ENCODE data around the gene MYO1B.

MYO1B gene

GRCh38 chr2:191384829-191385228 lies 139.6 kb downstream of the MYO1B start:
- Histone ChIP-seq H3K4me1 (ENCODE audit: insufficient read depth, insufficient read length) (no peaks in the 10 kb centered on the region), H3K4me3 (ENCODE audit: insufficient read length, low read depth) (no peak overlapping the region), H3K36me3 (ENCODE audit: insufficient read depth, insufficient read length, low read length) (peaks cover 76% of the 10 kb centered on the region), H3K9me3 (ENCODE audit: insufficient read depth, low read length) (no peaks in the 10 kb centered on the region), H3K27me3 (ENCODE audit: insufficient read depth, insufficient read length) (no peaks in the 10 kb centered on the region), H3K9ac (ENCODE audit: insufficient read length, low read depth) (no peak overlapping the region)
- DNase-seq (ENCODE audit: low read depth, low spot score), result no peak
- TF ChIP-seq ZNF274 (IDR thresholded peaks at IDR 0.05; ENCODE audit: low read depth, low read length) (no peak), SUZ12 (IDR thresholded peaks at IDR 0.05; ENCODE audit: extremely low read depth, insufficient read depth, insufficient read length) (no peak), YY1 (IDR thresholded peaks at IDR 0.05; ENCODE audit: insufficient read depth, insufficient read length) (no peak)

GRCh38 chr2:191385416-191386160 lies 140.4 kb downstream of the MYO1B start:
- H3K9ac ChIP-seq (ENCODE audit: insufficient read length, low read depth), result no peak overlapping the region
- peaks cover 76% of the 10 kb centered on the region for H3K36me3 ChIP-seq (ENCODE audit: insufficient read depth, insufficient read length, low read length)
- DNase-seq (ENCODE audit: low read depth, low spot score), result no peak
- no peaks in the 10 kb centered on the region for H3K9me3 ChIP-seq (ENCODE audit: insufficient read depth, low read length)
- H3K27me3 ChIP-seq (ENCODE audit: insufficient read depth, insufficient read length), result no peaks in the 10 kb centered on the region
- H3K4me1 ChIP-seq (ENCODE audit: insufficient read depth, insufficient read length), result no peaks in the 10 kb centered on the region
- no peak for TF ChIP-seq SUZ12 (IDR thresholded peaks at IDR 0.05; ENCODE audit: extremely low read depth, insufficient read depth, insufficient read length)
- no peak for TF ChIP-seq YY1 (IDR thresholded peaks at IDR 0.05; ENCODE audit: insufficient read depth, insufficient read length)
- TF ChIP-seq ZNF274 (IDR thresholded peaks at IDR 0.05; ENCODE audit: low read depth, low read length), result no peak
- H3K4me3 ChIP-seq (ENCODE audit: insufficient read length, low read depth), result no peak overlapping the region

- peaks cover 77% of the 10 kb centered on the region for H3K36me3 ChIP-seq (ENCODE audit: insufficient read depth, insufficient read length, low read length)
- no peak for TF ChIP-seq SUZ12 (IDR thresholded peaks at IDR 0.05; ENCODE audit: extremely low read depth, insufficient read depth, insufficient read length)
- TF ChIP-seq YY1 (IDR thresholded peaks at IDR 0.05; ENCODE audit: insufficient read depth, insufficient read length), result no peak
- TF ChIP-seq ZNF274 (IDR thresholded peaks at IDR 0.05; ENCODE audit: low read depth, low read length), result no peak
- no peak overlapping the region for H3K9ac ChIP-seq (ENCODE audit: insufficient read length, low read depth)
- H3K9me3 ChIP-seq (ENCODE audit: insufficient read depth, low read length), result no peaks in the 10 kb centered on the region
- no peaks in the 10 kb centered on the region for H3K27me3 ChIP-seq (ENCODE audit: insufficient read depth, insufficient read length)
- no peak for DNase-seq (ENCODE audit: low read depth, low spot score)
- H3K4me1 ChIP-seq (ENCODE audit: insufficient read depth, insufficient read length), result no peaks in the 10 kb centered on the region
- H3K4me3 ChIP-seq (ENCODE audit: insufficient read length, low read depth), result no peak overlapping the region
These were observed 141.8 kb downstream of the MYO1B start for GRCh38 chr2:191386938-191387536.

- Histone ChIP-seq H3K36me3 (ENCODE audit: insufficient read depth, insufficient read length, low read length) (peaks cover 86% of the 10 kb centered on the region), H3K9ac (ENCODE audit: insufficient read length, low read depth) (no peak overlapping the region), H3K9me3 (ENCODE audit: insufficient read depth, low read length) (no peaks in the 10 kb centered on the region), H3K4me3 (ENCODE audit: insufficient read length, low read depth) (no peak overlapping the region), H3K4me1 (ENCODE audit: insufficient read depth, insufficient read length) (no peaks in the 10 kb centered on the region), H3K27me3 (ENCODE audit: insufficient read depth, insufficient read length) (no peaks in the 10 kb centered on the region)
- no peak for DNase-seq (ENCODE audit: low read depth, low spot score)
- TF ChIP-seq SUZ12 (IDR thresholded peaks at IDR 0.05; ENCODE audit: extremely low read depth, insufficient read depth, insufficient read length), result no peak
- no peak for TF ChIP-seq ZNF274 (IDR thresholded peaks at IDR 0.05; ENCODE audit: low read depth, low read length)
- no peak for TF ChIP-seq YY1 (IDR thresholded peaks at IDR 0.05; ENCODE audit: insufficient read depth, insufficient read length)
These were observed 144.1 kb downstream of the MYO1B start for GRCh38 chr2:191389288-191389687.

- Histone ChIP-seq H3K4me1 (ENCODE audit: insufficient read depth, insufficient read length) (no peaks in the 10 kb centered on the region), H3K36me3 (ENCODE audit: insufficient read depth, insufficient read length, low read length) (peaks cover 89% of the 10 kb centered on the region), H3K9me3 (ENCODE audit: insufficient read depth, low read length) (peaks cover 5% of the 10 kb centered on the region), H3K27me3 (ENCODE audit: insufficient read depth, insufficient read length) (no peaks in the 10 kb centered on the region), H3K4me3 (ENCODE audit: insufficient read length, low read depth) (no peak overlapping the region), H3K9ac (ENCODE audit: insufficient read length, low read depth) (no peak overlapping the region)
- no peak for TF ChIP-seq YY1 (IDR thresholded peaks at IDR 0.05; ENCODE audit: insufficient read depth, insufficient read length)
- TF ChIP-seq SUZ12 (IDR thresholded peaks at IDR 0.05; ENCODE audit: extremely low read depth, insufficient read depth, insufficient read length), result no peak
- no peak for DNase-seq (ENCODE audit: low read depth, low spot score)
These were observed 146.0 kb downstream of the MYO1B start for GRCh38 chr2:191391171-191391570.

- DNase-seq (ENCODE audit: low read depth, low spot score), result no peak
- H3K4me1 ChIP-seq (ENCODE audit: insufficient read depth, insufficient read length), result no peaks in the 10 kb centered on the region
- H3K4me3 ChIP-seq (ENCODE audit: insufficient read length, low read depth), result no peak overlapping the region
- H3K36me3 ChIP-seq (ENCODE audit: insufficient read depth, insufficient read length, low read length), result peaks cover 78% of the 10 kb centered on the region
- TF ChIP-seq YY1 (IDR thresholded peaks at IDR 0.05; ENCODE audit: insufficient read depth, insufficient read length), result no peak
- no peak for TF ChIP-seq ZNF274 (IDR thresholded peaks at IDR 0.05; ENCODE audit: low read depth, low read length)
- no peak for TF ChIP-seq SUZ12 (IDR thresholded peaks at IDR 0.05; ENCODE audit: extremely low read depth, insufficient read depth, insufficient read length)
- H3K9me3 ChIP-seq (ENCODE audit: insufficient read depth, low read length), result peaks cover 14% of the 10 kb centered on the region
- H3K9ac ChIP-seq (ENCODE audit: insufficient read length, low read depth), result no peak overlapping the region
- no peaks in the 10 kb centered on the region for H3K27me3 ChIP-seq (ENCODE audit: insufficient read depth, insufficient read length)
These were observed 148.8 kb downstream of the MYO1B start for GRCh38 chr2:191394043-191394442.

- TF ChIP-seq SUZ12 (IDR thresholded peaks at IDR 0.05; ENCODE audit: extremely low read depth, insufficient read depth, insufficient read length) (no peak), YY1 (IDR thresholded peaks at IDR 0.05; ENCODE audit: insufficient read depth, insufficient read length) (no peak), ZNF274 (IDR thresholded peaks at IDR 0.05; ENCODE audit: low read depth, low read length) (no peak)
- Histone ChIP-seq H3K9ac (ENCODE audit: insufficient read length, low read depth) (no peak overlapping the region), H3K36me3 (ENCODE audit: insufficient read depth, insufficient read length, low read length) (peaks cover 67% of the 10 kb centered on the region), H3K4me3 (ENCODE audit: insufficient read length, low read depth) (no peak overlapping the region), H3K4me1 (ENCODE audit: insufficient read depth, insufficient read length) (peaks cover 5% of the 10 kb centered on the region), H3K9me3 (ENCODE audit: insufficient read depth, low read length) (peaks cover 21% of the 10 kb centered on the region), H3K27me3 (ENCODE audit: insufficient read depth, insufficient read length) (no peaks in the 10 kb centered on the region)
- no peak for DNase-seq (ENCODE audit: low read depth, low spot score)
These were observed 151.6 kb downstream of the MYO1B start for GRCh38 chr2:191396794-191397193.
